H1 (cell line): Measurements from ENCODE around the gene MLKL. TPM values are rescaled to one million over a fixed set of nuclear protein-coding genes. Genes with fewer than 3 reads are reported as not detected.

ENCODE experiments used
- CTCF ChIA-PET: fragments of 300-600 bp; sonication (Branson Sonifier 250); formaldehyde crosslinking; loops from one replicate; lab custom pipeline; 2021; ENCODE audit not compliant: partially characterized antibody; lab: Charles Lee
- POLR2A ChIA-PET: fragments of 300-600 bp; sonication (Branson Sonifier 250); formaldehyde crosslinking; loops from one replicate; lab custom pipeline; 2021; ENCODE audit warnings: inconsistent platforms; ENCODE audit not compliant: partially characterized antibody; lab: Charles Lee
- DNase-seq, 2 experiments: peaks; one replicate each; pipeline versions ENCODE4 v3.0.0 to v3.0.0-alpha.2; 2010 to 2022; ENCODE audit warnings: low spot score in 2 of 2, low read depth in 1 of 2, mixed read lengths in 1 of 2
- FAIRE-seq: peaks from 2 replicates; lab custom pipeline; 2011; peaks lifted over from hg19 to GRCh38; lab: Jason Lieb, UNC
- H2AFZ ChIP-seq: 2 replicates; pipeline ENCODE4 v1.8.1; 2012; ENCODE audit warnings: low read length, inconsistent platforms
- H2AK5ac ChIP-seq: 2 replicates; pipeline ENCODE4 v1.6.1; 2013; ENCODE audit warnings: low read depth, low read length
- H2BK120ac ChIP-seq: replicated peaks from 2 replicates; pipeline ENCODE3; 2013; ENCODE audit warnings: low read depth, low read length, inconsistent platforms
- H2BK12ac ChIP-seq: 2 replicates; pipeline ENCODE4 v1.6.1; 2013; ENCODE audit warnings: low read depth, low read length
- H2BK15ac ChIP-seq: 2 replicates; pipeline ENCODE4 v1.6.1; 2013; ENCODE audit warnings: low read length
- H2BK20ac ChIP-seq: 2 replicates; pipeline ENCODE4 v1.6.1; 2013; ENCODE audit warnings: low read length
- H2BK5ac ChIP-seq: 2 replicates; pipeline ENCODE4 v1.6.1; 2013; ENCODE audit warnings: low read depth, low read length
- H3K14ac ChIP-seq: 2 replicates; pipeline ENCODE4 v1.6.1; 2013; ENCODE audit warnings: inconsistent platforms; ENCODE audit not compliant: insufficient read length
- H3K18ac ChIP-seq: 2 replicates; pipeline ENCODE4 v1.6.1; 2013; ENCODE audit warnings: low read length; ENCODE audit errors: extremely low read depth
- H3K23ac ChIP-seq: 2 replicates; pipeline ENCODE4 v1.6.1; 2013; ENCODE audit warnings: inconsistent platforms; ENCODE audit not compliant: insufficient read length
- H3K23me2 ChIP-seq: 2 replicates; pipeline ENCODE4 v1.6.1; 2013; ENCODE audit warnings: low read depth, low read length
- H3K27ac ChIP-seq: 2 replicates; pipeline ENCODE4 v1.6.1; 2011; ENCODE audit warnings: low read depth, low read length, inconsistent platforms
- H3K27me3 ChIP-seq, 4 experiments: replicated peaks in 1 of 4; 1 replicate in 1 of 4; 2 replicates in 3 of 4; pipeline versions ENCODE4 v1.6.1 to v1.8.1; 2011 to 2013; ENCODE audit warnings: low read length in 3 of 4, mild to moderate bottlenecking in 3 of 4, inconsistent platforms in 2 of 4, mixed read lengths in 2 of 4, moderate library complexity in 1 of 4; ENCODE audit not compliant: control insufficient read depth in 3 of 4, insufficient read depth in 3 of 4; ENCODE audit errors: extremely low read depth in 1 of 4
- H3K36me3 ChIP-seq, 4 experiments: 2 replicates each; pipeline versions ENCODE4 v1.6.1 to v1.8.1; 2011 to 2013; ENCODE audit warnings: mild to moderate bottlenecking in 4 of 4, low read length in 3 of 4, moderate library complexity in 2 of 4, control low read depth in 1 of 4, inconsistent platforms in 1 of 4; ENCODE audit not compliant: insufficient read depth in 4 of 4, control insufficient read depth in 2 of 4
- H3K4ac ChIP-seq: replicated peaks from 2 replicates; pipeline ENCODE3; 2013; ENCODE audit warnings: low read length, low read depth, mixed read lengths, inconsistent platforms; ENCODE audit not compliant: insufficient read length
- H3K4me1 ChIP-seq, 4 experiments: replicated peaks in 1 of 4; 1 replicate in 1 of 4; 2 replicates in 3 of 4; pipeline versions ENCODE4 v1.6.1 to v1.8.1; 2011 to 2013; ENCODE audit warnings: low read length in 3 of 4, inconsistent platforms in 2 of 4, mixed read lengths in 1 of 4; ENCODE audit not compliant: insufficient read depth in 4 of 4, control insufficient read depth in 3 of 4
- H3K4me2 ChIP-seq, 2 experiments: 2 replicates each; pipeline versions ENCODE4 v1.6.1 to v1.8.1; 2011 to 2013; ENCODE audit warnings: low read depth in 2 of 2, low read length in 2 of 2, control low read depth in 1 of 2, inconsistent platforms in 1 of 2, mild to moderate bottlenecking in 1 of 2; ENCODE audit not compliant: insufficient read depth in 1 of 2
- H3K4me3 ChIP-seq, 4 experiments: fragments of 200-600, 300-600 bp in 1 of 4; sonication (generic), shearing (Covaris generic), sonication (Bioruptor Twin) in 1 of 4; 2 replicates each; pipeline versions ENCODE4 v1.5.1 to v1.8.1; 2011 to 2016; ENCODE audit warnings: low read length in 4 of 4, low read depth in 3 of 4, control low read depth in 2 of 4, inconsistent platforms in 2 of 4, mild to moderate bottlenecking in 2 of 4, mixed read lengths in 1 of 4, moderate library complexity in 1 of 4; ENCODE audit not compliant: insufficient read depth in 2 of 4; ENCODE audit errors: extremely low read depth in 1 of 4
- H3K56ac ChIP-seq: replicated peaks from 2 replicates; pipeline ENCODE3; 2013; ENCODE audit warnings: low read depth, mild to moderate bottlenecking, mixed read lengths, low read length, inconsistent platforms; ENCODE audit not compliant: insufficient read length
- H3K79me1 ChIP-seq: 2 replicates; pipeline ENCODE4 v1.6.1; 2013; ENCODE audit warnings: low read depth, low read length, control low read depth
- H3K79me2 ChIP-seq, 2 experiments: 2 replicates each; pipeline versions ENCODE4 v1.6.1 to v1.8.1; 2012 to 2013; ENCODE audit warnings: low read length in 2 of 2, mild to moderate bottlenecking in 2 of 2, inconsistent platforms in 1 of 2; ENCODE audit not compliant: insufficient read depth in 2 of 2, control insufficient read depth in 1 of 2
- H3K9ac ChIP-seq, 4 experiments: replicated peaks in 1 of 4; 1 replicate in 1 of 4; 2 replicates in 3 of 4; pipeline versions ENCODE4 v1.6.1 to v1.8.1; 2011 to 2013; ENCODE audit warnings: low read depth in 3 of 4, low read length in 3 of 4, control low read depth in 2 of 4, mild to moderate bottlenecking in 2 of 4, moderate library complexity in 2 of 4, inconsistent platforms in 1 of 4; ENCODE audit errors: extremely low read depth in 1 of 4
- H3K9me3 ChIP-seq, 2 experiments: 2 replicates each; pipeline versions ENCODE4 v1.6.1 to v1.8.1; 2012 to 2013; ENCODE audit warnings: mild to moderate bottlenecking in 2 of 2, moderate library complexity in 2 of 2, control low read depth in 1 of 2, inconsistent platforms in 1 of 2, low read depth in 1 of 2, low read length in 1 of 2, mixed read lengths in 1 of 2; ENCODE audit not compliant: insufficient read depth in 2 of 2
- H4K20me1 ChIP-seq, 2 experiments: replicated peaks in 1 of 2; 2 replicates each; pipeline versions ENCODE3 to v1.8.1; 2011 to 2013; ENCODE audit warnings: inconsistent platforms in 2 of 2, low read length in 2 of 2, mild to moderate bottlenecking in 1 of 2; ENCODE audit not compliant: insufficient read depth in 2 of 2, control insufficient read depth in 1 of 2
- H4K5ac ChIP-seq: 2 replicates; pipeline ENCODE4 v1.6.1; 2013; ENCODE audit warnings: low read length, low read depth, mixed read lengths, inconsistent platforms; ENCODE audit not compliant: insufficient read length
- H4K8ac ChIP-seq: 2 replicates; pipeline ENCODE4 v1.8.0; 2013; ENCODE audit warnings: mild to moderate bottlenecking, moderate library complexity, low read length, inconsistent platforms; ENCODE audit not compliant: insufficient read depth; ENCODE audit errors: extremely low read depth
- H4K91ac ChIP-seq: replicated peaks from 2 replicates; pipeline ENCODE3; 2013; ENCODE audit warnings: low read length, mixed read lengths, inconsistent platforms; ENCODE audit not compliant: insufficient read length
- CHD2 ChIP-seq: IDR thresholded peaks from 2 replicates; pipeline ENCODE4 v1.6.1; 2012; ENCODE audit warnings: low read length, improper control_type of control experiment
- EGR1 ChIP-seq: IDR thresholded peaks from 2 replicates; pipeline ENCODE4 v1.6.1; 2011; ENCODE audit warnings: low read depth, low read length, borderline replicate concordance
- GABPA ChIP-seq: IDR thresholded peaks from 2 replicates; pipeline ENCODE4 v1.6.1; 2011; ENCODE audit warnings: mild to moderate bottlenecking, low read length, moderate library complexity, borderline replicate concordance; ENCODE audit not compliant: insufficient read depth
- KDM4A ChIP-seq: IDR thresholded peaks from one replicate; pipeline ENCODE4 v1.7.1; 2012; ENCODE audit warnings: low read depth, mild to moderate bottlenecking, moderate library complexity, low read length, inconsistent platforms; ENCODE audit not compliant: severe bottlenecking
- MAX ChIP-seq: IDR thresholded peaks from 2 replicates; pipeline ENCODE4 v1.6.1; 2012; ENCODE audit warnings: inconsistent platforms
- NRF1 ChIP-seq: IDR thresholded peaks from 2 replicates; pipeline ENCODE4 v1.6.1; 2011; ENCODE audit warnings: mild to moderate bottlenecking, low read depth, low read length, improper control_type of control experiment
- WGBS, 2 experiments: shearing (Covaris generic) in 1 of 2; methylation state at CpG; one replicate each; pipeline versions ENCODE4 v1.1.6 to v1.1.7; 2013 to 2015; ENCODE audit warnings: low lambda C conversion rate in 2 of 2, mixed read lengths in 2 of 2, inconsistent platforms in 1 of 2, low coverage in 1 of 2, missing lambda C conversion rate in 1 of 2; ENCODE audit not compliant: insufficient replicate concordance in 2 of 2, insufficient coverage in 1 of 2, insufficient read length in 1 of 2; ENCODE audit errors: extremely low coverage in 1 of 2, missing lambda C conversion rate in 1 of 2; 5-methylcytosine and 5-hydroxymethylcytosine counted together
- long read RNA-seq, 2 experiments: library from RNA in 1 of 2; library from capped mRNA in 1 of 2; stranded (forward); transcript quantifications; one replicate each; pipeline ENCODE4 v2.0.0, GENCODE V29; 2021; ENCODE audit warnings: inconsistent platforms in 1 of 2
- polyA minus RNA-seq, 3 experiments: library from RNA; depleted of rRNA, polyadenylated mRNA; stranded (reverse); fragments of >200 nt; gene quantifications; 1 replicate in 2 of 3; 2 replicates in 1 of 3; pipeline ENCODE4 v1.2.3, GENCODE V29; 2011
- polyA plus RNA-seq, 7 experiments: library from polyadenylated mRNA; depleted of rRNA in 3 of 7; stranded (reverse) in 5 of 7; unstranded in 2 of 7; fragments of >200 nt in 5 of 7; fragments of 200-250 nt in 2 of 7; gene quantifications; 1 replicate in 5 of 7; 2 replicates in 1 of 7; 4 replicates in 1 of 7; pipeline versions ENCODE4 v1.2.1 to v1.2.3, GENCODE V29; 2011 to 2013; ENCODE audit warnings: missing spikeins in 2 of 7, mixed read lengths in 2 of 7
- total RNA-seq: library from RNA; stranded (reverse); fragmentation: NEBNext Ultra II Directional; extraction: Animal tissue kit (Norgen Biotek cat#: 25700); gene quantifications from 2 replicates; pipeline ENCODE4 v1.2.1, GENCODE V29; 2021

Gene MLKL
- total RNA-seq (1.6 and 2.3 TPM in 2 replicates), polyA plus RNA-seq (2011; rRNA removed) (1.5 and 2.1 TPM in 2 replicates), polyA minus RNA-seq (2011; rRNA and poly(A)+ RNA removed) (2.0 and 3.0 TPM in 2 replicates)
- 2.5 TPM for polyA plus RNA-seq (2011; cell fraction: cytosol; rRNA removed)
- polyA plus RNA-seq (2011; cell fraction: nucleus; rRNA removed), result 2.5 TPM
- 3.8 to 4.3 TPM (median 4.0 TPM) in 4 replicates for polyA plus RNA-seq (2012, experiment 1 of 2)
- 0.72 TPM for polyA plus RNA-seq (2012, experiment 2 of 2)
- polyA plus RNA-seq (2013, experiment 1 of 2), result 1.6 TPM
- polyA plus RNA-seq (2013, experiment 2 of 2), result 1.2 TPM
- polyA minus RNA-seq (2011; cell fraction: cytosol; rRNA and poly(A)+ RNA removed), result 1.8 TPM
- polyA minus RNA-seq (2011; cell fraction: nucleus; rRNA and poly(A)+ RNA removed), result 3.1 TPM
- long read RNA-seq, experiment 1, result 0 reads
- long read RNA-seq, experiment 2, partial matches to known transcripts, result 0 of 1 reads
- long read RNA-seq, experiment 2, other reads (novel, unspliced or antisense), result 0 of 1 reads

- Histone ChIP-seq H3K4me3 (peak within 1 kb of the TSS; percentile 34 to 61 (median 52)), H3K23ac (no peak within 1 kb of the TSS), H2AK5ac (no peak within 1 kb of the TSS), H4K5ac (no peak within 1 kb of the TSS), H2BK5ac (peak within 1 kb of the TSS; percentile 78; the same call in 1 of the 2 replicates), H2BK120ac (no peak within 1 kb of the TSS), H2BK20ac (peak within 1 kb of the TSS; percentile 80; the same call in 1 of the 2 replicates), H3K4ac (peak within 1 kb of the TSS; percentile 77), H3K18ac (peak within 1 kb of the TSS; percentile 96), H4K20me1 (no peaks in the 10 kb centered on the region), H2BK15ac (peak within 1 kb of the TSS; percentile 95; the same call in 1 of the 2 replicates), H3K9me3 (no peaks in the 10 kb centered on the region), H3K23me2 (peaks cover 9% of the 10 kb centered on the region), H3K36me3 (no peaks in the 10 kb centered on the region), H3K27ac (no peak within 1 kb of the TSS), H3K9ac (peak within 1 kb of the TSS in 3 of 4 experiments; percentile 2 to 57 (median 15); a peak in 5 of 7 replicates), H4K8ac (peak within 1 kb of the TSS; percentile 83), H3K4me2 (peak within 1 kb of the TSS; percentile 73 to 86), H4K91ac (peak within 1 kb of the TSS; percentile 65), H3K27me3 (peaks cover 0 to 10% (median 4%) of the 10 kb centered on the region in 4 experiments; a peak in 3 of 7 replicates), H2AFZ (peak within 1 kb of the TSS; percentile 95), H3K79me2 (no peaks in the 10 kb centered on the region), H3K4me1 (peaks cover 0 to 3% (median 2%) of the 10 kb centered on the region in 4 experiments; a peak in 4 of 7 replicates), H3K79me1 (no peaks in the 10 kb centered on the region), H3K14ac (no peak within 1 kb of the TSS), H2BK12ac (peak within 1 kb of the TSS; percentile 97; the same call in 1 of the 2 replicates), H3K56ac (peak within 1 kb of the TSS; percentile 53)
- no peak for FAIRE-seq
- DNase-seq, result no peak
- ChIA-PET POLR2A (interaction anchor here (0.9 to 2.3 kb wide), 8 partner anchors 14 to 164 kb away, joined by 3 to 12 read pairs (median 3); partner anchors contain the start of gene RFWD3), CTCF (interaction anchor here (0.6 to 4.0 kb wide), 16 partner anchors 8 to 162 kb away, joined by 3 to 22 read pairs (median 4); partner anchors contain the start of gene RFWD3)
- 23% methylated on average over 35 of the region's 35 CpGs; no CpG with 5 or more reads in 1 of the 2 experiments for WGBS, 2 experiments
- TF ChIP-seq GABPA (no peak), NRF1 (no peak), EGR1 (no peak), MAX (peak; percentile 92), KDM4A (peak; percentile 88), CHD2 (no peak)
These were observed at the start of gene MLKL for GRCh38 chr16:74700438-74701225. Gene MLKL, minus strand, starts transcription at chr16:74700862. Its CDS starts 5,105 bp downstream, at chr16:74695757.
